ENCODE measurements around the gene PTGDR. TPM values are rescaled to one million over a fixed set of nuclear protein-coding genes. Genes with fewer than 3 reads are reported as not detected.

The PTGDR gene
- total RNA-seq, 1 experiment from 2014 or later = not detected

GRCh38 chr14:52271538-52271937, 4.0 kb downstream of the PTGDR start (continued):
- no peak for TF ChIP-seq REST (IDR thresholded peaks at IDR 0.05; ENCODE audit: low read depth)
- no peak for TF ChIP-seq EZH2phosphoT487 (IDR thresholded peaks at IDR 0.05; ENCODE audit: borderline replicate concordance)
- TF ChIP-seq POLR2AphosphoS5 (IDR thresholded peaks at IDR 0.05; ENCODE audit: low read depth, low read length) = no peak
- TF ChIP-seq SIN3A (IDR thresholded peaks at IDR 0.05; ENCODE audit: low read depth) = no peak

GRCh38 chr14:52272375-52272774, 4.9 kb downstream of the PTGDR start:
- ChIA-PET RAD21 (ENCODE audit: low non-redundant PET in 1 of 2, low total read pairs in 2 of 2, uncharacterized antibody in 2 of 2, unreplicated experiment in 2 of 2) (no interaction called here), CTCF (interaction anchor here (0.6 to 2.0 kb wide), 3 partner anchors 126 to 229 kb away, joined by 3 to 7 read pairs (median 5); no protein-coding TSS in a partner anchor), POLR2A (no interaction called here)
- no peaks in the 10 kb centered on the region for H3K27me3 ChIP-seq (ENCODE audit: insufficient read depth, low read length)
- TF ChIP-seq JUND (IDR thresholded peaks at IDR 0.05) (no peak), CTCF (IDR thresholded peaks at IDR 0.05 in 2 of 3, conservative IDR thresholded peaks at IDR 0.05 in 1 of 3; ENCODE audit: borderline replicate concordance in 1 of 3, insufficient read depth in 1 of 3, low read depth in 2 of 3, low read length in 2 of 3) (peak; percentile 46 to 79 (median 61); a peak in 5 of 6 replicates), ZBTB33 (IDR thresholded peaks at IDR 0.05; ENCODE audit: extremely low read depth, insufficient replicate concordance, low read length) (no peak), ATF3 (IDR thresholded peaks at IDR 0.05) (no peak), SP1 (IDR thresholded peaks at IDR 0.05; ENCODE audit: low read depth) (no peak), RAD21 (IDR thresholded peaks at IDR 0.05; ENCODE audit: low read depth) (peak; percentile 68), FOSL1 (IDR thresholded peaks at IDR 0.05; ENCODE audit: low read depth) (no peak), EZH2phosphoT487 (IDR thresholded peaks at IDR 0.05; ENCODE audit: borderline replicate concordance) (no peak)
- DNase-seq (ENCODE audit: low read depth, low spot score) = peak; percentile 29
- no TSS peak for BruUV-seq (replicated peaks)
- peak; percentile 89 for ATAC-seq
- no peak overlapping the region for H3K9ac ChIP-seq (ENCODE audit: low read length)
- no peak overlapping the region for H3K4me3 ChIP-seq (replicated peaks in 1 of 2; ENCODE audit: low read depth in 1 of 2, low read length in 2 of 2)
- H2AFZ ChIP-seq (ENCODE audit: low read depth, low read length, poor library complexity, severe bottlenecking) = no peak overlapping the region
- H3K9me3 ChIP-seq (ENCODE audit: control insufficient read depth in 1 of 2, insufficient read depth in 1 of 2, low read depth in 1 of 2, low read length in 2 of 2) = no peaks in the 10 kb centered on the region
- intact Hi-C loops (cut with micrococcal nuclease) = loop anchor here (1.0 to 10.0 kb wide), 3 partner anchors 128 to 275 kb away; no protein-coding TSS in a partner anchor
- H3K4me2 ChIP-seq (ENCODE audit: low read length) = no peak overlapping the region
- no peak overlapping the region for H3K27ac ChIP-seq (ENCODE audit: low read depth, low read length)
- H3K4me1 ChIP-seq (ENCODE audit: control insufficient read depth in 1 of 2, insufficient read depth in 2 of 2, low read length in 2 of 2) = no peaks in the 10 kb centered on the region
- no peaks in the 10 kb centered on the region for H3K36me3 ChIP-seq (ENCODE audit: control insufficient read depth in 1 of 2, insufficient read depth in 2 of 2, low read length in 2 of 2)
- H3K9me2 ChIP-seq (ENCODE audit: insufficient read depth) = no peaks in the 10 kb centered on the region
- no peaks in the 10 kb centered on the region for H4K20me1 ChIP-seq (ENCODE audit: insufficient read depth)
- H3K79me2 ChIP-seq (ENCODE audit: insufficient read depth, low read length) = no peaks in the 10 kb centered on the region

Measured in HCT116 (cell line).